GM12878 (cell line): ENCODE measurements around the gene NFATC2. TPM values are rescaled to one million over a fixed set of nuclear protein-coding genes. Genes with fewer than 3 reads are reported as not detected.

Experiments used
- ATAC-seq: fragments of 200-7000 bp; cut with Tn5 transposase; 3 replicates; pipeline ENCODE4 v1.9.1; 2020; ENCODE audit warnings: mild to moderate bottlenecking, moderate library complexity
- BruUV-seq: library from RNA; stranded (reverse); fragments of 400-500 nt; replicated peaks from 2 replicates; lab custom pipeline; 2021; lab: Mats Ljungman, UMichigan
- CTCF ChIA-PET: fragments of 300-600 bp; sonication (Branson Sonifier 250); formaldehyde crosslinking; extraction: SDS; loops from one replicate; lab custom pipeline; 2021; ENCODE audit warnings: inconsistent platforms; lab: Yijun Ruan, JAX
- POLR2A ChIA-PET: fragments of 350-600 bp; formaldehyde crosslinking; extraction: SDS; loops from one replicate; lab custom pipeline; 2021; ENCODE audit warnings: inconsistent platforms; lab: Charles Lee
- RAD21 ChIA-PET: fragments of 300-600 bp; sonication (Branson Sonifier 250); formaldehyde crosslinking; loops from one replicate; lab custom pipeline; 2023; ENCODE audit warnings: antibody characterized with exemption; ENCODE audit not compliant: unreplicated experiment; lab: Charles Lee
- SMC1A ChIA-PET: fragments of 300-600 bp; sonication (Branson Sonifier 250); formaldehyde crosslinking; loops from one replicate; lab custom pipeline; 2023; ENCODE audit not compliant: unreplicated experiment, uncharacterized antibody; lab: Charles Lee
- DNase-seq: peaks from one replicate; pipeline ENCODE4 v3.0.0-alpha.2; 2011; ENCODE audit warnings: low read depth, low spot score
- FAIRE-seq: peaks from 3 replicates; lab custom pipeline; 2011; peaks lifted over from hg19 to GRCh38; lab: Jason Lieb, UNC
- H2AFZ ChIP-seq: 2 replicates; pipeline ENCODE4 v1.6.0; 2011; ENCODE audit warnings: low read depth, low read length, control low read depth; ENCODE audit not compliant: control insufficient read depth
- H3K27ac ChIP-seq: 2 replicates; pipeline ENCODE4 v1.5.1; 2011; ENCODE audit warnings: control low read depth; ENCODE audit not compliant: control insufficient read depth, insufficient read depth
- H3K27me3 ChIP-seq, 2 experiments: replicated peaks in 1 of 2; 2 replicates each; pipeline versions ENCODE4 v1.6.0 to v1.6.1; 2011; ENCODE audit warnings: low read length in 1 of 2; ENCODE audit not compliant: control insufficient read depth in 2 of 2, insufficient read depth in 2 of 2
- H3K36me3 ChIP-seq, 2 experiments: 2 replicates each; pipeline ENCODE4 v1.5.1; 2011; ENCODE audit warnings: low read length in 1 of 2; ENCODE audit not compliant: control insufficient read depth in 2 of 2, insufficient read depth in 2 of 2
- H3K4me1 ChIP-seq: 2 replicates; pipeline ENCODE4 v1.6.1; 2011; ENCODE audit warnings: mild to moderate bottlenecking, low read length, moderate library complexity, mixed read lengths; ENCODE audit not compliant: control insufficient read depth, insufficient read depth
- H3K4me2 ChIP-seq: 2 replicates; pipeline ENCODE4 v1.6.0; 2011; ENCODE audit warnings: control low read depth; ENCODE audit not compliant: control insufficient read depth, insufficient read depth
- H3K4me3 ChIP-seq: fragments of 200-600 bp; sonication (generic); 2 replicates; pipeline ENCODE4 v1.5.1; 2016
- H3K79me2 ChIP-seq: 2 replicates; pipeline ENCODE4 v1.6.0; 2011; ENCODE audit warnings: low read length; ENCODE audit not compliant: control insufficient read depth, insufficient read depth
- H3K9ac ChIP-seq: 2 replicates; pipeline ENCODE4 v1.8.0; 2011; ENCODE audit warnings: low read length, control low read depth, mixed read lengths; ENCODE audit not compliant: control insufficient read depth, insufficient read depth
- H3K9me3 ChIP-seq: replicated peaks from 3 replicates; pipeline ENCODE4 v1.5.1; 2011; ENCODE audit warnings: mild to moderate bottlenecking, low read length; ENCODE audit not compliant: control insufficient read depth, insufficient read depth
- H4K20me1 ChIP-seq: 2 replicates; pipeline ENCODE4 v1.6.0; 2011; ENCODE audit not compliant: control insufficient read depth, insufficient read depth
- BCL11A ChIP-seq: IDR thresholded peaks from 2 replicates; pipeline ENCODE4 v1.6.1; 2011; ENCODE audit warnings: low read depth, low read length
- FOXM1 ChIP-seq: IDR thresholded peaks from 2 replicates; pipeline ENCODE4 v1.6.1; 2012; ENCODE audit warnings: low read depth, mild to moderate bottlenecking, inconsistent platforms, low read length, moderate library complexity
- KDM1A ChIP-seq: fragments of 200-600 bp; sonication (generic); IDR thresholded peaks from 2 replicates; pipeline ENCODE4 v1.6.1; 2016; ENCODE audit warnings: borderline replicate concordance
- KLF5 ChIP-seq: fragments of 450-650 bp; IDR thresholded peaks from 2 replicates; pipeline ENCODE4 v1.6.1; 2014; ENCODE audit warnings: mild to moderate bottlenecking; ENCODE audit not compliant: partially characterized antibody
- NFYA ChIP-seq: IDR thresholded peaks from 2 replicates; pipeline ENCODE4 v1.6.1; 2011; ENCODE audit warnings: low read depth, mild to moderate bottlenecking, low read length, improper control_type of control experiment, borderline replicate concordance
- PAX8 ChIP-seq: fragments of 450-650 bp; IDR thresholded peaks from 2 replicates; pipeline ENCODE4 v1.6.1; 2017; ENCODE audit warnings: mild to moderate bottlenecking, moderate library complexity
- PML ChIP-seq: IDR thresholded peaks from 2 replicates; pipeline ENCODE4 v1.6.1; 2012; ENCODE audit warnings: low read length, inconsistent platforms
- RCOR1 ChIP-seq: conservative IDR thresholded peaks from 2 replicates; pipeline ENCODE4 v1.6.1; 2012; ENCODE audit warnings: low read depth, low read length, improper control_type of control experiment
- SIX5 ChIP-seq: IDR thresholded peaks from 2 replicates; pipeline ENCODE4 v1.6.1; 2011; ENCODE audit warnings: mild to moderate bottlenecking, low read depth, low read length, moderate library complexity; ENCODE audit not compliant: severe bottlenecking
- STAT1 ChIP-seq: fragments of 450-650 bp; conservative IDR thresholded peaks from 2 replicates; pipeline ENCODE4 v1.6.1; 2014; ENCODE audit warnings: antibody characterized with exemption, mild to moderate bottlenecking
- STAT3 ChIP-seq: IDR thresholded peaks from 2 replicates; pipeline ENCODE4 v1.6.1; 2011; ENCODE audit warnings: low read depth, low read length, improper control_type of control experiment
- TCF12 ChIP-seq: IDR thresholded peaks from 2 replicates; pipeline ENCODE4 v1.6.1; 2011; ENCODE audit warnings: low read depth, mild to moderate bottlenecking, low read length
- ZBED1 ChIP-seq: IDR thresholded peaks from 2 replicates; pipeline ENCODE4 v1.6.1; 2016; ENCODE audit warnings: borderline replicate concordance
- WGBS: methylation state at CpG from one replicate; pipeline ENCODE4 v1.1.6; 2016; ENCODE audit warnings: low lambda C conversion rate; ENCODE audit not compliant: insufficient replicate concordance, insufficient coverage; ENCODE audit errors: missing lambda C conversion rate; 5-methylcytosine and 5-hydroxymethylcytosine counted together
- in situ Hi-C: fragments of 300-500 bp; cut with MboI; formaldehyde crosslinking; loops from 9 replicates; pipeline ENCODE4 v1.14.3; 2018; ENCODE audit warnings: mixed read lengths
- intact Hi-C: fragments of 100-400 bp; cut with micrococcal nuclease; formaldehyde crosslinking; loops from one replicate; pipeline ENCODE4 v1.14.2; 2022; ENCODE audit not compliant: unreplicated experiment
- polyA plus RNA-seq, 11 experiments: library from polyadenylated mRNA; depleted of rRNA in 4 of 11; unstranded in 6 of 11; stranded (reverse) in 5 of 11; fragments of >200 nt; fragmentation: Nextera tagmentation in 4 of 11; fragmentation: Illumina TruSeq in 1 of 11; extraction: Ambion mirVana in 4 of 11; extraction: Trizol in 1 of 11; gene quantifications; 1 replicate in 1 of 11; 2 replicates in 10 of 11; pipeline versions ENCODE4 v1.2.1 to v1.2.3, GENCODE V29; 2011 to 2016; ENCODE audit warnings: inconsistent platforms in 2 of 11, missing spikeins in 2 of 11, low read depth in 1 of 11
- total RNA-seq, 4 experiments: library from RNA; depleted of rRNA in 3 of 4; stranded (reverse); fragments of >200 nt in 3 of 4; fragmentation: Illumina TruSeq in 1 of 4; extraction: Trizol in 1 of 4; gene quantifications; 2 replicates each; pipeline versions ENCODE4 v1.2.1 to v1.2.3, GENCODE V29; 2013 to 2021
- TF ChIP-seq, protein P1 (sequence below): fragments of 450-650 bp; IDR thresholded peaks from 2 replicates; pipeline ENCODE4 v1.6.1; 2014; ENCODE audit warnings: mild to moderate bottlenecking

Gene NFATC2
- total and polyA plus RNA-seq, 10 of the 15 experiments (the other 5 are each of a cell fraction or from before 2014, with no cell fraction given): 3.3 to 20.0 (median 7.3) TPM

DNA sequence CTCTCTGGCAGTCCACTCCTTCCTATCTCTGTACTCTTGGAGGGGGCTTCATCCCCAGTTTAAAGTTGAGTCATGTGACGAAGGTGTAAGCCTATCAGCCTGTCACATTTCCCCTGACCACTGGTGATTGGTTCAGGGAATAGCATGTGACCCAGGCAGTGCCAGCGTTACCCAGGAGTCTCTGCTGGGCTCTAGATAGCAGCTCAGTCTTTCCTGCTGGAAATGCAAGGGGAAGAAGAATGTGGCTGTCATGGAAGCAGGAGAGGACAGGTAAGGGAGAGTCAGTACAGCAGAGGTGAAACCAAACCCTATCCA lies 35.6 kb upstream of the NFATC2 start:
- Histone ChIP-seq H3K4me3 (no peak overlapping the region), H3K36me3 (no peaks in the 10 kb centered on the region), H3K4me1 (no peaks in the 10 kb centered on the region), H3K9ac (no peak overlapping the region), H3K27ac (no peak overlapping the region), H4K20me1 (no peaks in the 10 kb centered on the region), H3K4me2 (no peak overlapping the region), H2AFZ (no peak overlapping the region), H3K27me3 (peaks cover 0 to 3% of the 10 kb centered on the region in 2 experiments; a peak in 2 of 4 replicates), H3K9me3 (no peaks in the 10 kb centered on the region; the same call in 1 of the 3 replicates), H3K79me2 (no peaks in the 10 kb centered on the region)
- in situ Hi-C loops: no loop called here
- ChIA-PET POLR2A (no interaction called here), CTCF (no interaction called here), SMC1A (no interaction called here)
- WGBS: 5% methylated on average over 2 of the region's 2 CpGs
- ATAC-seq: no peak
- no peak for DNase-seq
- no TSS peak for BruUV-seq
- FAIRE-seq: no peak
- intact Hi-C loops: no loop called here
- TF ChIP-seq BCL11A (no peak), ZBED1 (no peak), PML (no peak), STAT1 (no peak), STAT3 (no peak), KLF5 (no peak), KDM1A (no peak), TCF12 (no peak), SIX5 (no peak), NFYA (no peak), RCOR1 (no peak), FOXM1 (no peak), PAX8 (no peak)
- TF ChIP-seq, protein P1, sequence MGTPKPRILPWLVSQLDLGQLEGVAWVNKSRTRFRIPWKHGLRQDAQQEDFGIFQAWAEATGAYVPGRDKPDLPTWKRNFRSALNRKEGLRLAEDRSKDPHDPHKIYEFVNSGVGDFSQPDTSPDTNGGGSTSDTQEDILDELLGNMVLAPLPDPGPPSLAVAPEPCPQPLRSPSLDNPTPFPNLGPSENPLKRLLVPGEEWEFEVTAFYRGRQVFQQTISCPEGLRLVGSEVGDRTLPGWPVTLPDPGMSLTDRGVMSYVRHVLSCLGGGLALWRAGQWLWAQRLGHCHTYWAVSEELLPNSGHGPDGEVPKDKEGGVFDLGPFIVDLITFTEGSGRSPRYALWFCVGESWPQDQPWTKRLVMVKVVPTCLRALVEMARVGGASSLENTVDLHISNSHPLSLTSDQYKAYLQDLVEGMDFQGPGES: no peak
- TF ChIP-seq, all 136 proteins: peak for 0
- RAD21 ChIA-PET: no interaction called here
